Measurements from ENCODE around the gene OR14K1.
"Not testable (repeated sequence)": the region's sequence is repeated elsewhere in the genome, so short reads cannot be mapped to it uniquely, and the experiment has no call there.

Gene OR14K1

GRCh38 chr1:247738315-247738714 is at the start of gene OR14K1:
TSS of gene OR14K1 (plus strand) at chr1:247738615. CDS start at chr1:247738615, 0 bp downstream.
- no peak for DNase-seq

GRCh38 chr1:247701338-247701737 is 37.1 kb upstream of the OR14K1 start:
- DNase-seq = no peak

DNA sequence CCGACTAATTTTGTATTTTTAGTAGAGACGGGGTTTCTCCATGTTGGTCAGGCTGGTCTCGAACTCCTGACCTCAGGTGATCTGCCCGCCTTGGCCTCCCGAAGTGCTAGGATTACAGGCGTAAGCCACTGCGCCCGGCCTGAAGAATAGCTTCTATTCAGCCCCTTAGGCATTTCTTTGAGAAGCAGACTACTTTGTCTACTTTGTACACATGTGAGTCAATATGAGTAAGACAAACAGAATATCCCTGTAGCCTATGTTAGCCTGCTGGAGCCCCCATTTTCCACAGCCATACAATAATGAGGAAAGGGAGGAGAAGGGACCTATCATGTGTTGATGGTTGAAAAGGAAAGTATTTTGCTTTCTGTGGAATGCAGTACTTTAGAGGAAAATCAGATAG is 27.7 kb upstream of the OR14K1 start:
- DNase-seq = not testable (repeated sequence)

GRCh38 chr1:247713753-247714152 is 24.7 kb upstream of the OR14K1 start:
- DNase-seq = no peak

DNA sequence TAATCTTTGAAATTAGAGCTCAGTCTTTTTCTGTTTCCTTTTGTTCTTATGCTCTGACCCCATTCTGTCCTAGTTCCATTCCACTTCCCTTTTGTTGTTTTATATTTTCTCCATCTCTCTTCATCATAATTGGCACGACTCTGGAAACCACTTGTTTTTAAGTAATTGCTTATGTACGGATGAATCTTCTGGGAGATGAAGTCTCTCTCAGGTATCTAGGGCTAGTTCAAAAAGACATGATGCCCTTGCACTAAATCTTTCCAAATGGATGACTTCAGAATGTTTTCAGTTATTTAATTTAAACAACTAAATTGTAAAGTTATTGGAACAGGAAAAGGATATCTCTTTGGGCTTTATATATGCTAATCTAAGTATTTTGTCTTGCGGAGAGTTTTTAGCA is 21.9 kb upstream of the OR14K1 start, which contains the start of gene OR6F1:
Gene OR6F1, minus strand, starts transcription at position 101 of the 400 bp plus-strand sequence. CDS start 3,891 bp downstream, outside the sequence.
- DNase-seq = no peak

DNA sequence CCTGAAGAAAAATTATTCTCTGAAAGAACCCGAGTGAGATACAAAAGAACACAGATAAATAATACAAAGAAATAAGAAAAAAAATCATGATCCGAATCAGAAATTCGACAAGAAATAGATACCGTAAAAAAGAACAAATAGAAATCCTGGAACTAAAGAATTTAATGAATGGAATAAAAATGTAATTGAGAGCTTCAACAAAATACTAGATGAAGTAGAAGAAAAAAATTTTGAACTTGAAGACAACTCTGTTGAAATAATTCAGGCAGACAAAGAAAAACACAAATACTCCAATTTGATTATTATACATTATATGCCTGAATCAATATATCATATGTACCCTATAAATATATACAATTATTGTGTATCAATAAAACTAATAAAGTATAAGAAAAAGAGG is 17.2 kb upstream of the OR14K1 start:
- no peak for DNase-seq

DNA sequence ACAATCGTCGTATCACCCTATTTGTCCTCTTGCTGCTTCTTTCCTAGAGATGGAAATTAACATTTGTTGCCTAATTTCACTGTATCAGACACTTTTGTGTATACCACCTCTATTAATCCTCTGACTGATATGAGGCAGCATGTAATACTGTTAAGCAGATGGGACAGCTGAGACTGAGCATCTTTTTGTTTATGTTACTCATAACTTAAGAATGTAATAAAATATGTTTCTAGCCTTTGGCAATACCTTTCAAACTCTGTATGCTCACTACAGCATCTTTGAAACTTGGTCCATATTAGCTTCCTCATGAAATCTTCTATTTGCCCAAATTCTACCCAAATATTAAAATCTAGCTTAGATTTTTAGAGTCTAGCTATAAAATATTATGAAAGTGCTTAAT is 2.3 kb downstream of the OR14K1 start:
- no peak for DNase-seq

DNA sequence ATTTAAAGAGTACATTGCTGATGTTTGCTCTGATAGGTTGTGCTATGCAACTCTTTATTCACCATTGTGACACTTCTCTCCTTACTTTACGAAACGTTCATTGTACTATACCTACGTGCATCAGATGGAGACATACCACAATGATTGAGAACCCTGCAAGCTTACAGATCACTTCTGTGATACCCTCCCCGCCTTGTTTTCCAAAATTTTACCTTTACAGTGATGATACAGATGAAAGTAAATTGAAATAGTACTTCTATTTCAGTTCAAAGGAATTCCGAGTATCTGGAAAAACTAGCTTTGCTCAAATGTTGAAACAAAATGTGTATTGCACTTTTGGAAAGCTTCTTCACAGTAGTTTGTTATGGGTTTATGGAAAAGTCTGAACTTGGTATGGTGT is 3.3 kb downstream of the OR14K1 start:
- DNase-seq = no peak

- DNase-seq = not testable (repeated sequence)
Measured at GRCh38 chr1:247742215-247742760, 3.9 kb downstream of the OR14K1 start.

- DNase-seq = no peak
Measured at GRCh38 chr1:247746391-247746935, 8.0 kb downstream of the OR14K1 start.

DNA sequence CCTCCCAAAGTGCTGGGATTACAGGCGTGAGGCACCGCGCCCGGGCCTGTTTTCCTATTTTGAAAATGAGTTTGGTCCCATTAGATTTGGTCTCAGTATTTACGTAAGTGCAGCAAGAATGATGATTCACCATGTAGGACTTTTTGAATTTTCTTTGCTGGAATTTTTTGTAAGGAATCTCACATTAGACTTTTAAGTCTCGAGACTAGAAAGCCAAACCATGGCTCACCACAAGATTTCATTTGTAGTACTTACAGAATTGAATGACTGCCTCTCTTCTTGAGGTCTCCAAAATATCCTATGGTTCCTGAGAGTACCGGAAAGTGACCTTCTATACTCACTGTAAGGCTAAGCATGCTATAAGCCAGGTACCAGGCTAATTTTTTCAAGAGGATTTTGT is 9.2 kb downstream of the OR14K1 start:
- DNase-seq = no peak

DNA sequence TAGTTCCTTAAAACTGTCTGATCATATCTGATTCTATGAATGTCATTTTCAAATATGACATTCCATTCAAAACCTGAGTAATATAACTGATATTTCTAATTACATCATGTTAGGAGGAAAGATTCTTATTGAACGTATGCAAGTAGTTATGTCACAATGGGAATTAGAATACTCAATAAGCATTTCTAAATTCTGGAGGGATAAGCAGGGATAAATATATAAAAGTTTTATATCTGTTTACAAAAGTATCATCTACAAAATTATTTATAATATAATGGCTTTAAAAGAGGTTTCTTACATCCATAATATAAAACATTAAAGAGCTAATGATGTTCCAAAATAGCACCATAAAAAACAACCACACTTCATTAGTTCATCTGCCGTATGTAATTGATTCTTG is 9.6 kb downstream of the OR14K1 start, which contains the start of gene OR14A2:
Gene OR14A2, minus strand, starts transcription at position 101 of the 400 bp plus-strand sequence.
- no peak for DNase-seq

DNA sequence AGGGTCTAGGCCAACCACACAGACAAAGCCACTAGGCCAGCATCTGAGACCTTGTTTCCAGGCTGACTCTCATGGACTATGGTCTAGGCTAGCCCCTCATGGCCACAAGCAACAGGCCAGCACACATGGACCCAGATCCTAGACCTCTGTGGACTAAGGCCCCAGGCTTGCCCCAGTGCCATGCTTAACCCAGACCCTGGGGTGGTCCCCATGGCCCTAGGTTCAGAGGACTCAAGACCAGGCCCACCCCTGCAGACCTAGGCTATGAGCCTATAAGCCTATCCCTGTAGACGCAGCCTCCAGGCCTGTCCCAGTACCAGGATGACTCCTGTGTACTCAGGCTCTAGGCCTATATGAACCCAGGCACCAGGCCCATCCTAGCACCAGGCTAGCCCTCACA is 11.5 kb downstream of the OR14K1 start:
- DNase-seq = no peak

DNA sequence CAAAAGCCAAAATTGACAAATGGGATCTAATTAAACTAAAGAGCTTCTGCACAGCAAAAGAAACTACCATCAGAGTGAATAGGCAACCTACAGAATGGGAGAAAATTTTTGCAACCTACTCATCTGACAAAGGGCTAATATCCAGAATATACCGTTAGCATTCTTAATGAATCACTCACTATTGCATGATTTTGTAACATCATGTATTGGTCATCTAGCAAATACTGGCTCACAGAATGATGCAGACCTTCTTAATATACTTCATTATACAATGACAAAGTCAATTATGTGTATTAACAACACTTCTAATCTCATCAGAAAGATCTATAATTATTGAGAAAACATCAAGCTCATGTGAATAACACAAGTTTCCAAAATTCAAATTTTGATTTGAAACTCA is 15.9 kb downstream of the OR14K1 start:
- not testable (repeated sequence) for DNase-seq

DNA sequence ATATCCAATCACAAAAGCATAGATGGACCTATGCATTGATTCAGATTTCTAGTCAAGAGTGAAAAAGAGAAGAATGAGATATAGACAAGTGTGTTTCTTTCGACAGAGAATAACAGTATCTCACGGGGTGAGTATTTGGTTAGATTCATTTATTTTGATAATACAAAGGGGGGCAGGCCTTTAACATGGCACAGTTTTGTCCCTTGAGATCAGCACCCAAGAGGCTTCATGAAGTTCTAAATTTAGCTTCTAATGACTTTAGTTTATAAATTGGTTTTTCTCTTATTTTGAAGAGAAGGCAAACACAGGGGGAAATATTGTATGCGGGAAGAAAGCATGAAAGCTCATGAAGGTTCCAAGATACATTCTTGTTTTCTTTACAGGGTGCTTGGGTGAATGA is 22.0 kb downstream of the OR14K1 start, which contains the start of gene OR1C1:
Gene OR1C1, minus strand, starts transcription at position 101 of the 400 bp plus-strand sequence. CDS start 2,150 bp downstream, outside the sequence.
- no peak for DNase-seq

- DNase-seq = no peak
Measured at GRCh38 chr1:247769603-247770002, 31.2 kb downstream of the OR14K1 start.

Data from activated CD4-positive, alpha-beta T cell treated with anti-CD3 and anti-CD28 coated beads, Interleukin-10, Interleukin-2, amounts not matched to agents 100 ng/mL and 50 ng/mL, durations not matched to agents 16 hours and 8 hours (primary cell).